ENCODE results near the gene SLC13A1. TPM values are rescaled to one million over a fixed set of nuclear protein-coding genes. Genes with fewer than 3 reads are reported as not detected.

The SLC13A1 gene
- total RNA-seq, 4 donors from 2014 or later: not detected

GRCh38 chr7:123220396-123220795 lies 20.6 kb upstream of the SLC13A1 start:
- no peak for TF ChIP-seq CTCF (IDR thresholded peaks at IDR 0.05 in 4 of 5, conservative IDR thresholded peaks at IDR 0.05 in 1 of 5)
- no peak for TF ChIP-seq POLR2A (IDR thresholded peaks at IDR 0.05)
- H3K9me3 ChIP-seq: peaks cover 0 to under 1% (median 0%) of the 10 kb centered on the region in 3 donors
- DNase-seq: no peak
- no peaks in the 10 kb centered on the region for H3K27me3 ChIP-seq
- H3K4me3 ChIP-seq: no peak overlapping the region
- H3K27ac ChIP-seq: no peak overlapping the region
- intact Hi-C loops (cut with DNase I; ENCODE audit: low total_unique reads): no loop called here
- H3K36me3 ChIP-seq: no peaks in the 10 kb centered on the region
- H3K4me1 ChIP-seq: no peaks in the 10 kb centered on the region
- in situ Hi-C loops (cut with MboI; ENCODE audit: low sequenced_read_pairs in 4 of 4): no loop called here
- no peak for ATAC-seq

- DNase-seq (no peak), ATAC-seq (no peak)
- Histone ChIP-seq H3K9me3 (peaks cover 0 to 3% (median 0%) of the 10 kb centered on the region in 3 donors), H3K4me3 (no peak overlapping the region), H3K27ac (no peak overlapping the region), H3K4me1 (no peaks in the 10 kb centered on the region), H3K27me3 (no peaks in the 10 kb centered on the region), H3K36me3 (no peaks in the 10 kb centered on the region)
- in situ Hi-C loops (cut with MboI; ENCODE audit: low sequenced_read_pairs in 4 of 4): no loop called here
- TF ChIP-seq CTCF (IDR thresholded peaks at IDR 0.05 in 4 of 5, conservative IDR thresholded peaks at IDR 0.05 in 1 of 5) (no peak), POLR2A (IDR thresholded peaks at IDR 0.05) (no peak)
- intact Hi-C loops (cut with DNase I; ENCODE audit: low total_unique reads): no loop called here
These were observed 19.1 kb upstream of the SLC13A1 start for GRCh38 chr7:123218866-123219265.

- in situ Hi-C loops (cut with MboI; ENCODE audit: low sequenced_read_pairs in 4 of 4) (no loop called here), intact Hi-C loops (cut with DNase I; ENCODE audit: low total_unique reads) (no loop called here)
- Histone ChIP-seq H3K4me3 (no peak overlapping the region), H3K36me3 (no peaks in the 10 kb centered on the region), H3K4me1 (no peaks in the 10 kb centered on the region), H3K9me3 (peaks cover 0 to 3% (median 0%) of the 10 kb centered on the region in 3 donors), H3K27me3 (no peaks in the 10 kb centered on the region), H3K27ac (no peak overlapping the region)
- TF ChIP-seq CTCF (IDR thresholded peaks at IDR 0.05 in 4 of 5, conservative IDR thresholded peaks at IDR 0.05 in 1 of 5) (no peak), POLR2A (IDR thresholded peaks at IDR 0.05) (no peak)
- no peak for ATAC-seq
- no peak for DNase-seq
These were observed 17.1 kb upstream of the SLC13A1 start for GRCh38 chr7:123216825-123217224.

GRCh38 chr7:123215350-123215749 lies 15.6 kb upstream of the SLC13A1 start:
- intact Hi-C loops (cut with DNase I; ENCODE audit: low total_unique reads): no loop called here
- Histone ChIP-seq H3K36me3 (no peaks in the 10 kb centered on the region), H3K27ac (no peak overlapping the region), H3K9me3 (peaks cover 0 to 3% (median 0%) of the 10 kb centered on the region in 3 donors), H3K27me3 (no peaks in the 10 kb centered on the region), H3K4me1 (no peaks in the 10 kb centered on the region), H3K4me3 (no peak overlapping the region)
- no peak for ATAC-seq
- TF ChIP-seq CTCF (IDR thresholded peaks at IDR 0.05 in 4 of 5, conservative IDR thresholded peaks at IDR 0.05 in 1 of 5): no peak
- no peak for TF ChIP-seq POLR2A (IDR thresholded peaks at IDR 0.05)
- no peak for DNase-seq
- in situ Hi-C loops (cut with MboI; ENCODE audit: low sequenced_read_pairs in 4 of 4): no loop called here

- Histone ChIP-seq H3K4me1 (no peaks in the 10 kb centered on the region), H3K9me3 (peaks cover 0 to 3% (median 0%) of the 10 kb centered on the region in 3 donors), H3K27me3 (no peaks in the 10 kb centered on the region), H3K4me3 (no peak overlapping the region), H3K36me3 (no peaks in the 10 kb centered on the region), H3K27ac (no peak overlapping the region)
- no peak for DNase-seq
- TF ChIP-seq POLR2A (IDR thresholded peaks at IDR 0.05) (no peak), CTCF (IDR thresholded peaks at IDR 0.05 in 4 of 5, conservative IDR thresholded peaks at IDR 0.05 in 1 of 5) (no peak)
- intact Hi-C loops (cut with DNase I; ENCODE audit: low total_unique reads) (no loop called here), in situ Hi-C loops (cut with MboI; ENCODE audit: low sequenced_read_pairs in 4 of 4) (no loop called here)
- ATAC-seq: no peak
These were observed 11.8 kb upstream of the SLC13A1 start for GRCh38 chr7:123211545-123211944.
